ENCODE results near the gene SRSF12.
A peak's percentile ranks its signal among the peaks of the same experiment; 100 is the strongest.

SRSF12 gene

DNA sequence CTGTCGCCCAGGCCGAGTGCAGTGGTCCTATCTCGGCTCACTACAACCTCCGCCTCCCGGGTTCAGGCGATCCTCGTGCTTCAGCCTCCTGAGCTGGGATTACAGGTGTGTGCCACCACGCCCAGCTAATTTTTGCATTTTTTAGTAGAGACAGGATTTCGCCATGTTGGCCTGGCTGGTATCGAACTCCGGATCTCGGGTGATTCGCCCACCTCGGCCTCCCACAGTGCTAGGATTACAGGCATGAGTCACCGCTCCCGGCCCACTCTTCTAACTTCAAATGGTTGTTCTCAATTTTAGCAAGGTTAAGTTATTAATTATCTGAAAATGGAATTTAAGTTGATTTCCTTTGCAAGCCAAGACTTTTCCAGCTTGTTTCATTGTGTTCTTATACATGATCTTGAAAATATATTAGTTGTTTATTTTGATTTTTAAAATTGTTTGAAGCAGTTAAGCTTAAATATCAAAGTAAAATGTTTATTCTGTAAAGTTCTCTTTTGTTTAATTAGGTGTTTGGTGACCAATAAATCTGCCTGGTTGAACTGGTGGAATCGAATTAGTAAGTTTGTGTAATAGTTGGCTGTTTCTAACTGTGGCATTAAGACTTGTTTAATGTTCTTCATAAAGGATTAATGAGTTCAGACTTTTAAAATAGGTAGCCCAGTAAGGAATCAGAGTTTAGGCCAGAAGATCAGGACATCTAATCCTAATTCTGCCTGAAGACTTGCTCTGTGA is 30.3 kb upstream of the SRSF12 start:
- ChIA-PET CTCF (interaction anchor here (1.2 to 2.3 kb wide), 2 partner anchors 10 to 62 kb away, joined by 3 to 5 read pairs; no protein-coding TSS in a partner anchor), POLR2A (interaction anchor here (1.1 kb wide), 1 partner anchor 68 kb away, joined by 3 read pairs; the partner anchor contains the start of gene PNRC1)
- TF ChIP-seq, protein P1, sequence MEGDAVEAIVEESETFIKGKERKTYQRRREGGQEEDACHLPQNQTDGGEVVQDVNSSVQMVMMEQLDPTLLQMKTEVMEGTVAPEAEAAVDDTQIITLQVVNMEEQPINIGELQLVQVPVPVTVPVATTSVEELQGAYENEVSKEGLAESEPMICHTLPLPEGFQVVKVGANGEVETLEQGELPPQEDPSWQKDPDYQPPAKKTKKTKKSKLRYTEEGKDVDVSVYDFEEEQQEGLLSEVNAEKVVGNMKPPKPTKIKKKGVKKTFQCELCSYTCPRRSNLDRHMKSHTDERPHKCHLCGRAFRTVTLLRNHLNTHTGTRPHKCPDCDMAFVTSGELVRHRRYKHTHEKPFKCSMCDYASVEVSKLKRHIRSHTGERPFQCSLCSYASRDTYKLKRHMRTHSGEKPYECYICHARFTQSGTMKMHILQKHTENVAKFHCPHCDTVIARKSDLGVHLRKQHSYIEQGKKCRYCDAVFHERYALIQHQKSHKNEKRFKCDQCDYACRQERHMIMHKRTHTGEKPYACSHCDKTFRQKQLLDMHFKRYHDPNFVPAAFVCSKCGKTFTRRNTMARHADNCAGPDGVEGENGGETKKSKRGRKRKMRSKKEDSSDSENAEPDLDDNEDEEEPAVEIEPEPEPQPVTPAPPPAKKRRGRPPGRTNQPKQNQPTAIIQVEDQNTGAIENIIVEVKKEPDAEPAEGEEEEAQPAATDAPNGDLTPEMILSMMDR (IDR thresholded peaks at IDR 0.05; ENCODE audit: control extremely low read depth, extremely low read depth, low read depth, missing control alignments) = no peak
- DNase-seq (ENCODE audit: extremely low spot score) = no peak

DNA sequence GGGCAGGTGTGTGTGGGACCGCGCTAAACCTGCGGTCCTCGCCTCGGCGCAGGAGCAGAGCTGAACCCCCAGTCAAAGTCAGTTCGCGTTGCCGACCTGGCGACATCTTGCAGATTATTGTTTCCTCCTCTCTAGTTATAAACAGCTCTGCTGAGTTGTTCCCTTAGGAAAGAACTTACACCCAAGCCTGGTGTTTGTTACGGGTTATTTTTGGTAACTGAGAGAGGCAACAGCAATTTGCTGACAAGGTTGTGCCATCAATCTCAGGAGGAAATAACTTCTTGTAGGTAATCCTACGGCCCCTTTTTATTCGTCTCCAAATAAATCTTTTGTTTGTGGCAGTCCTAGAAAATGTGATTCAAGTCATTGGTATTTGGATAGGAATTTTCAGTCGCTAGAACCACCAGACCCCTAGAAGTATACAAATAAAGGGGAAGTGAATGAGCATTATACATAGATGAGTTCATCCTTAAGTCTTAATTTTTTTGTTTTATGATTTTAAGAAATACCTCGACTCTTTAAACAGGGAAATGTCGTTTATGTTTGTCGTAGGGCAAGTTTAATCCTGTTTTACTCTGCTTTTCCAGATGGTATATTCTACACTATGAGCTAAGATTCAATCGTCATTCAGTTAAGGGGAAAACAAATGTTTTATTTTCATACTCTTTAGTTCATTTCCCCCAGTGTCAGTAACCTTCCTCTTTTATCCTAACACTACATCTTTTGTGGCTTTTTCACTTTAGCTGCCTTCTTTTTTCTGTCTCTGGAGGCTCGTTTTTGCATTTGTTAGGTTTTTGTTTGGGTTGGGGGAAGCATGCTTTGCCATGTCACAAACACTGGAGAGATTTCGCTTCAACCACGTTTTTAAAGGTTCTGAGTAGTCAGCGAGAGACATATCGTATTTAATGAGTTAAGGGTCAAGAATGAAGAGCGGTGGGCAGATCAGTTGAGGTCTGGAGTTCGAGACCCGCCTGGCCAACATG is 29.1 kb upstream of the SRSF12 start:
- DNase-seq (ENCODE audit: extremely low spot score) = peak; percentile 34
- TF ChIP-seq, protein P1 (IDR thresholded peaks at IDR 0.05; ENCODE audit: control extremely low read depth, extremely low read depth, low read depth, missing control alignments) = no peak
- CTCF ChIA-PET = interaction anchor here (1.0 to 2.5 kb wide), 6 partner anchors 10 to 61 kb away, joined by 3 to 7 read pairs (median 4); no protein-coding TSS in a partner anchor
- POLR2A ChIA-PET = no interaction called here

DNA sequence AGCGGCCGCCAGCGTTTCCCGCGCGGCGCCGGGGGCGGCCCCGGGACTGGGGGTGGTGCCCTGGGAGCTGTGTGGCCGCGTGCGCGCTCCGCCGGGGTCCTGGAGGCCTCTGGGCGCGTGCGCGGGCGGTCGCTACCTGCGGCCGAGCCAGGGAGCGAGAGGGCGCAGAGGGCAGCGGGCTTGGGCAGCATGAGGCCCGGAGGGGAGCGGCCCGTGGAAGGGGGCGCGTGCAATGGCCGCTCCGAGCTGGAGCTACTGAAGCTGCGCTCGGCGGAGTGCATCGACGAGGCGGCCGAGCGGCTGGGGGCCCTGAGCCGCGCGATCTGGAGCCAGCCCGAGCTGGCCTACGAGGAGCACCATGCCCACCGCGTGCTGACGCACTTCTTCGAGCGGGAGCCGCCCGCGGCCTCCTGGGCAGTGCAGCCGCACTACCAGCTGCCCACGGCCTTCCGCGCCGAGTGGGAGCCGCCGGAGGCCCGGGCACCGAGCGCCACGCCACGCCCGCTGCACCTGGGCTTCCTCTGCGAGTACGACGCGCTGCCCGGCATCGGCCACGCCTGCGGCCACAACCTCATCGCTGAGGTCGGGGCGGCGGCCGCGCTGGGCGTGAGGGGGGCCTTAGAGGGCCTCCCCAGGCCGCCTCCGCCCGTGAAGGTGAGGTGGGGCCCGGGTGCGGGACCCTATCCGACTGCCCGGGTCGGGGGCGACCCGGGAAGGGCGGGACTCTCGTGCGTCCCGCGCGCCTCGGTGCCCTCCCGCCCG is 28.3 kb upstream of the SRSF12 start, which contains the start of gene PM20D2:
TSS of gene PM20D2 (plus strand) at position 100 of the 762 bp plus-strand sequence. CDS start at position 190, 90 bp downstream.
- TF ChIP-seq, protein P1 (IDR thresholded peaks at IDR 0.05; ENCODE audit: control extremely low read depth, extremely low read depth, low read depth, missing control alignments) = no peak
- ChIA-PET CTCF (interaction anchor here (1.0 to 2.5 kb wide), 7 partner anchors 9 to 164 kb away, joined by 3 to 7 read pairs (median 4); no protein-coding TSS in a partner anchor), POLR2A (interaction anchor here (1.9 kb wide), 1 partner anchor 65 kb away, joined by 17 read pairs; the partner anchor contains the start of gene PNRC1)
- peak; percentile 83 for DNase-seq (ENCODE audit: extremely low spot score)

DNA sequence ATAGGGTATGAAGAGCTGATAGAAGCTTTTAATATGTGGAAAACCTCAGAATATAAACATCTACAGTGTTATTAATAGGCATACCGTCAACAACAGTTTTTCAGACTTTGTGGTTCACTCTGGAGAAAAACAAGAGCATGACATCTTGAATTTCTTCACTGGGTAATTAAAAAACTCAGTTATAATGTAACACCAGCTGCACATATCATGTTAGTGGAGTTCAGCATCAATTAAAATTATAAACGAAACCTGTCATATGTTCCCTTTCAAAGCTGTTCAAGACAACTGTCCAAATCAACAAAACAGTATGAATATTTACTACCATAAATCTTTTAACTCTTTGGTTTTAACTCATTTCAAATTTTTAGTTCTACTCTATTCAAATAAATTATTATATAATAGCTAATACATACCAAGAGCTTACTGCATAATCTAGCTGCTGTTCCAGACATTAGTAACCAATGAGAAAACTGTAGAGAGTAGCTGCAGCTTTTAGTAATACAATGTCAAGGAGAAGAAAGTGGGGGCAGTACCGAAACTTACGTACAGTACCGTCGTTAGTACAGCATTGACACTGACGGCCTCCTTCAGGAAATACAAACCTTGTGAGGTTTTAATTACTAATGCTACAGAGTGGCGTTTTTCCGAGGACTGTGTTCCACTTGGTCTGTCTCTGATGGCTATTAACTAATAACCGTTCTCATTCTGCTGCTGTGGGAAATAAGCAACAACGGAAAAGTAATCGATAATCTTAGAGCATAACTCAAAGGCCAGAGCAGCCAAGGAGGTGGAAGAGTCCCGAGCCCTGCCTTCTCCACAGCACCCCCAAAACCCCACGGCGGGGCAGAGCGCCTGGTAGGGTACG is 27.5 kb upstream of the SRSF12 start:
- peak; percentile 75 for DNase-seq (ENCODE audit: extremely low spot score)
- CTCF ChIA-PET = interaction anchor here (0.9 to 2.5 kb wide), 9 partner anchors 8 to 287 kb away, joined by 3 to 10 read pairs (median 4); no protein-coding TSS in a partner anchor
- TF ChIP-seq, protein P1 (IDR thresholded peaks at IDR 0.05; ENCODE audit: control extremely low read depth, extremely low read depth, low read depth, missing control alignments) = no peak
- POLR2A ChIA-PET = interaction anchor here (1.9 kb wide), 1 partner anchor 65 kb away, joined by 17 read pairs; the partner anchor contains the start of gene PNRC1

DNA sequence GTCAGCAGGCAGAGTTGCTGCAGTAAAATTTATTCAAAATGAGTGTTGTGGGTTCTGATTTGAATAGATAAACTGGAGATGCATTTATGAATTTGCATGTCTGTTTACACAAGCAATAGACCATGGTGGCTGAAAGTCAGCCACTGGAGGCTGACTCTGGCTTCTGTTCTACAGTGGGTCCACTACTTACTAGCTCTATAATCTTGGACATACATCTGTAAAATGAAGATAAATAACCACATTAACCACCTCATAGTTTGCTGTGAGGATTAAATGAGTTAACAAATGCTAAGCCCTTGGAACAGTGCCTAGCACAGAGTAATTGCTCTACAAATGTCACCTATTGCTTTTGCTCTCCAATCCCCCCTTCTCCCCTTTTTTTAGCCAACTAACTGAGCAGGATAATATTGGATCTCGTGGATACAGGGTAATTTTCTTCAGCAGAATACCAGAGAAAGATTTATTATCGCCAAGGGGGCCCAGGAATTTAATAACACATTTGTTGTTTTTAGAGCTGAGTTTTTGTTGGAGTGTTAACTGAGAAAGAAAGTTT is 26.6 kb upstream of the SRSF12 start:
- ChIA-PET CTCF (interaction anchor here (0.9 to 2.1 kb wide), 7 partner anchors 10 to 227 kb away, joined by 3 to 10 read pairs (median 4); no protein-coding TSS in a partner anchor), POLR2A (interaction anchor here (1.9 kb wide), 1 partner anchor 64 kb away, joined by 17 read pairs; the partner anchor contains the start of gene PNRC1)
- TF ChIP-seq, protein P1 (IDR thresholded peaks at IDR 0.05; ENCODE audit: control extremely low read depth, extremely low read depth, low read depth, missing control alignments) = no peak
- peak; percentile 47 for DNase-seq (ENCODE audit: extremely low spot score)

All from GM10248 (cell line).